ENCODE results near the gene MOG. TPM values are rescaled to one million over a fixed set of nuclear protein-coding genes. Genes with fewer than 3 reads are reported as not detected.

The MOG gene
- total RNA-seq, 2 experiments from 2014 or later, result not detected

- DNase-seq, result peak; percentile 67
- H3K4me3 Mint-ChIP-seq, result peak overlapping the region; percentile 72
- ATAC-seq, result peak; percentile 60
- H3K9me3 Mint-ChIP-seq (ENCODE audit: low read depth), result no peaks in the 10 kb centered on the region
- H3K4me1 Mint-ChIP-seq, result peaks cover 29% of the 10 kb centered on the region
- CTCF ChIA-PET, result interaction anchor here (0.8 to 3.7 kb wide), 4 partner anchors 11 to 25 kb away, joined by 4 to 20 read pairs (median 14); no protein-coding TSS in a partner anchor
- peak overlapping the region; percentile 44 for H3K27ac Mint-ChIP-seq
- no peaks in the 10 kb centered on the region for H3K36me3 Mint-ChIP-seq
- peaks cover 50% of the 10 kb centered on the region for H3K27me3 Mint-ChIP-seq
Measured at GRCh38 chr6:29628419-29629281, 28.2 kb upstream of the MOG start.

DNA sequence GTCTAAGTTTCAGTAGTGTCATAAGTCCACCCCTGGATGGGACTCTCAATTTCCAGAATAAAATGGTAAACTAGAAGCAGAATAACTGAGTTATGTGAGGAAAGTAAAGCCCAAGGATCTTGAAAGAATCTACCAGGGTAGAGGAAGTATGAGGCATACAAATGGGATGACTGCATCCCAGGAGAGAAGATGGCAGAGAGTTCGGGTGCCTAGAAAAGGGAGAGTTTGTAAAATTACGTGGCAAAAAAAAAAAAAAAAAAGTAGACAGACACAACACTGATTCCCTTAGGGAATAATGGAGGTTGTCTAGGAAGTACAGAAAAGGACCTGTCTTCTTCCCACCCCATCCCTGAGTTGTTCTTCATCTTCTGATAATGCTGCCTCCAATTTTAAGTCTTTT is 27.3 kb upstream of the MOG start:
- H3K36me3 Mint-ChIP-seq, result no peaks in the 10 kb centered on the region
- no peak for DNase-seq
- CTCF ChIA-PET, result interaction anchor here (1.9 to 3.7 kb wide), 4 partner anchors 12 to 24 kb away, joined by 8 to 20 read pairs (median 14); no protein-coding TSS in a partner anchor
- H3K9me3 Mint-ChIP-seq (ENCODE audit: low read depth), result no peaks in the 10 kb centered on the region
- no peak overlapping the region for H3K27ac Mint-ChIP-seq
- ATAC-seq, result no peak
- peaks cover 29% of the 10 kb centered on the region for H3K4me1 Mint-ChIP-seq
- H3K4me3 Mint-ChIP-seq, result no peak overlapping the region
- peaks cover 56% of the 10 kb centered on the region for H3K27me3 Mint-ChIP-seq

DNA sequence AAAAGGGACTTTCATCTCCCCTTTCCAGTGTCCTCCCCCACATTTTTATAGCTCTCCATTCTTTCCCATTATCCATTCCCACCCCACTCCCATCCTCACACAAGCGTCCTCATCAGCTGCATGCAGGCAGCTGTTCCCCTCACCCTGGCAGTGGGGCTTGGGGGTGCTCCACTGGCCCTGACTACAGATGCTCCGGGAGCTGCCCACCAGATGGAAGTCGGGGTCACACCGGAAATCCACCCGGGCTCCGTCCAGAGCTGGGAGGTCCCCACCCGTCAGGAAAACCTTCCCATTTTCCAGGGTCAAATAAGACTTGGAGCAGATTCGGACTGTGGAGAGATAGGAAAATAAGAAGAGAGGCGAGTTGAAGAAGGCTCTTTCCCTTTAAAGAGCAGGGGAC is 26.6 kb upstream of the MOG start:
- no peak overlapping the region for H3K4me3 Mint-ChIP-seq
- no peaks in the 10 kb centered on the region for H3K36me3 Mint-ChIP-seq
- no peak for ATAC-seq
- DNase-seq, result no peak
- no peak overlapping the region for H3K27ac Mint-ChIP-seq
- CTCF ChIA-PET, result interaction anchor here (1.9 to 3.7 kb wide), 3 partner anchors 13 to 23 kb away, joined by 8 to 19 read pairs (median 9); no protein-coding TSS in a partner anchor
- H3K27me3 Mint-ChIP-seq, result peaks cover 56% of the 10 kb centered on the region
- peaks cover 29% of the 10 kb centered on the region for H3K4me1 Mint-ChIP-seq
- H3K9me3 Mint-ChIP-seq (ENCODE audit: low read depth), result no peaks in the 10 kb centered on the region

- Mint-ChIP-seq H3K36me3 (no peaks in the 10 kb centered on the region), H3K4me3 (peak overlapping the region; percentile 76), H3K9me3 (ENCODE audit: low read depth) (no peaks in the 10 kb centered on the region), H3K4me1 (peaks cover 29% of the 10 kb centered on the region), H3K27me3 (peaks cover 48% of the 10 kb centered on the region), H3K27ac (no peak overlapping the region)
- no peak for DNase-seq
- ATAC-seq, result no peak
- CTCF ChIA-PET, result interaction anchor here (1.9 to 3.7 kb wide), 2 partner anchors 19 to 22 kb away, joined by 8 to 19 read pairs; no protein-coding TSS in a partner anchor
Measured at GRCh38 chr6:29631209-29631810, 25.6 kb upstream of the MOG start.

DNA sequence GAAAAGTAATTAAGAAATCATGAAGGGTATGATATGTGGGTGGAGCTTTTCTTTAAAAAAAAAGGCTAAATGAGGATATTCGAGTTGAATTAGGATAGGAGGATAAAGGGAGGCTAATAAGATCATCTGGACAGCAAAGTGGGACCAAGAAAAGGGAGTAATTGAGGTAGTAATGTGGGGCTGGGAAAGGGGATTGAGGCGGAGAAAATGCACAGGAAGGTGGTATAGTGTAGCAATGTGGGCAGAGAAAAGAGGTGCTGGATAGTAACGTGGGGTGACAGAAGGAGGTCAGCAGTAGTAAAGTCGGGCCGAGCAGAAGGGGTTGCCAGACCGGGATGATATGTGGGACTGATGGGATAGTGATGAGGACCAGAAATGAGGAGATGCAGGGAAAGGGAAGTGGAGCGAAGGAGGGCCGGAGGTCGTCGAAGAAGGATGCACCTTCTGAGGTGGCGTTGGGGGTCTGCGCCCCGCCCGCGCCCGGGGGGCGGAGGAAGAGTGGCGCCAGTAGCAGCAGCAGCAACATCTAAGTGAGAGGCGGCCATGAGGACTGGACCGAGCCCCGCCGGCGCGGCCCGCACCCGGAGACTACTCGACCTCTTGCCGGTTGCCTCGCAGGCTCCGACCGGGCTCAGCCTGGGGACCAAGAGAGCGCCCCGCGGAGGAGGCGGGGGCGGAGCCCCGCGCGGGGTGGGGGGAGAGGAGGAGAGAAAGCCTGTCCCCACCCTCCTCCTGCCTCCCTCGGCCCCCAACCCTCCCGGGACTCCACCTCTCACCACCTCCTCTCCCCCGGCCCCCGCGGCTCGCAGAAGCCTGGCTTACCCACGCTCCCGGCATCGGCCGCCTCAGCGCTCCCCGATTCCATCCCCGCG is 24.8 kb upstream of the MOG start:
- Mint-ChIP-seq H3K4me1 (peaks cover 29% of the 10 kb centered on the region), H3K4me3 (peak overlapping the region; percentile 76), H3K27me3 (peaks cover 42% of the 10 kb centered on the region), H3K36me3 (no peaks in the 10 kb centered on the region), H3K27ac (no peak overlapping the region), H3K9me3 (ENCODE audit: low read depth) (no peaks in the 10 kb centered on the region)
- DNase-seq (peak; percentile 62), ATAC-seq (peak; percentile 56)
- CTCF ChIA-PET, result interaction anchor here (1.3 to 3.7 kb wide), 4 partner anchors 16 to 22 kb away, joined by 6 to 21 read pairs (median 14); no protein-coding TSS in a partner anchor

- DNase-seq (peak; percentile 71), ATAC-seq (peak; percentile 81)
- H3K36me3 Mint-ChIP-seq, result no peaks in the 10 kb centered on the region
- H3K4me1 Mint-ChIP-seq, result peaks cover 29% of the 10 kb centered on the region
- no peaks in the 10 kb centered on the region for H3K9me3 Mint-ChIP-seq (ENCODE audit: low read depth)
- peaks cover 41% of the 10 kb centered on the region for H3K27me3 Mint-ChIP-seq
- H3K4me3 Mint-ChIP-seq, result peak within 1 kb of the TSS; percentile 76
- H3K27ac Mint-ChIP-seq, result no peak within 1 kb of the TSS
- CTCF ChIA-PET, result interaction anchor here (1.2 to 2.3 kb wide), 5 partner anchors 11 to 21 kb away, joined by 4 to 21 read pairs (median 6); no protein-coding TSS in a partner anchor
Measured at GRCh38 chr6:29632789-29633533, 23.9 kb upstream of the MOG start, which contains the start of gene GABBR1. GABBR1 (minus strand) TSS chr6:29633183; CDS start chr6:29632385, 798 bp downstream.

GRCh38 chr6:29633534-29633905 is 23.4 kb upstream of the MOG start:
- CTCF ChIA-PET, result interaction anchor here (0.5 to 2.3 kb wide), 6 partner anchors 11 to 27 kb away, joined by 3 to 21 read pairs (median 5); no protein-coding TSS in a partner anchor
- Mint-ChIP-seq H3K4me3 (peak overlapping the region; percentile 76), H3K9me3 (ENCODE audit: low read depth) (no peaks in the 10 kb centered on the region), H3K27me3 (peaks cover 41% of the 10 kb centered on the region), H3K4me1 (peaks cover 27% of the 10 kb centered on the region), H3K27ac (no peak overlapping the region), H3K36me3 (no peaks in the 10 kb centered on the region)
- DNase-seq (no peak), ATAC-seq (no peak)

- H3K9me3 Mint-ChIP-seq (ENCODE audit: low read depth), result no peaks in the 10 kb centered on the region
- no peaks in the 10 kb centered on the region for H3K36me3 Mint-ChIP-seq
- no peak overlapping the region for H3K4me3 Mint-ChIP-seq
- H3K27ac Mint-ChIP-seq, result no peak overlapping the region
- H3K4me1 Mint-ChIP-seq, result peaks cover 13% of the 10 kb centered on the region
- H3K27me3 Mint-ChIP-seq, result peaks cover 12% of the 10 kb centered on the region
- ATAC-seq (no peak), DNase-seq (no peak)
- CTCF ChIA-PET, result interaction anchor here (1.0 to 1.5 kb wide), 4 partner anchors 10 to 16 kb away, joined by 3 to 9 read pairs (median 4); no protein-coding TSS in a partner anchor
Measured at GRCh38 chr6:29637247-29637646, 19.6 kb upstream of the MOG start.

- Mint-ChIP-seq H3K4me1 (peaks cover 8% of the 10 kb centered on the region), H3K27ac (peak overlapping the region; percentile 34), H3K27me3 (peaks cover 2% of the 10 kb centered on the region), H3K36me3 (no peaks in the 10 kb centered on the region), H3K4me3 (no peak overlapping the region), H3K9me3 (ENCODE audit: low read depth) (no peaks in the 10 kb centered on the region)
- ATAC-seq (peak; percentile 58), DNase-seq (no peak)
- CTCF ChIA-PET, result interaction anchor here (0.8 to 4.5 kb wide), 4 partner anchors 10 to 61 kb away, joined by 3 to 59 read pairs (median 4); no protein-coding TSS in a partner anchor
Measured at GRCh38 chr6:29641430-29642148, 15.3 kb upstream of the MOG start.

DNA sequence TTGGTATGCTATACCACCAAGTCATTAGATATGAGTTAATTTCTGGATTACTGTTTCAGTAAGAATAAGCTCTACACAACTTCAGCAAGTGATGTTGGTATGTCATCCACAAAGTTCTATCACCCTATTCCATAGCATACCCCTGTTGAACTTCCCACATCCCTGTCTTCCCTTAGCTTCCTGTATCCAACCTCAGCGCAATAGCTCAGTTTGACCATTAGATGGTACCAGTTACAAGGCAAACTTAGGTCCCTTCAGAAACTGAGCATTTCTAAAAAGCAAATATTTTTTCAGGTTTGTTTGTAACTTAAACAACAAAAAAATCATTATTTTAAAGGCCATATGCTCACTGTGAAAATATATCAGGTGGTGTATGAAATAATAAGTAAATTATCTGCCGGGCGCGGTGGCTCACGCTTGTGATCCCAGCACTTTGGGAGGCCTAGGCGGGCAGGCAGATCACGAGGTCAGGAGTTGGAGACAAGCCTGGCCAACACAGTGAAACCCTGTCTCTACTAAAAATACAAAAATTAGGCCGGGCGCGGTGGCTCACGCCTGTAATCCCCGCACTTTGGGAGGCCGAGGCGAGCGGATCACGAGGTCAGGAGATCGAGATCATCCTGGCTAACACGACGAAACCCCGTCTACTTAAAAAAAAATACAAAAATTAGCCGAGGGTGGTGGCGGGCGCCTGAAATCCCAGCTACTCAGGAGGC is 8.8 kb upstream of the MOG start:
- ATAC-seq, result no peak
- CTCF ChIA-PET, result interaction anchor here (0.7 to 8.3 kb wide), 10 partner anchors 9 to 184 kb away, joined by 3 to 76 read pairs (median 3); partner anchors contain the start of genes GABBR1 and MOG
- H3K27ac Mint-ChIP-seq, result no peak overlapping the region
- no peak for DNase-seq
- H3K27me3 Mint-ChIP-seq, result no peaks in the 10 kb centered on the region
- no peaks in the 10 kb centered on the region for H3K36me3 Mint-ChIP-seq
- no peaks in the 10 kb centered on the region for H3K9me3 Mint-ChIP-seq (ENCODE audit: low read depth)
- no peak overlapping the region for H3K4me3 Mint-ChIP-seq
- peaks cover 11% of the 10 kb centered on the region for H3K4me1 Mint-ChIP-seq
